Cardiac fibroblast (primary cell): ENCODE data around the gene ZNF319.

Experiments
- DNase-seq, 2 donors: peaks; one replicate each; pipeline versions ENCODE4 v3.0.0 to v3.0.0-alpha.2; 2010; ENCODE audit warnings: low read depth in 2 of 2
- H3K4me3 ChIP-seq, 2 donors: replicated peaks in 1 of 2; 1 replicate in 1 of 2; 2 replicates in 1 of 2; pipeline ENCODE4 v1.5.1; 2011; ENCODE audit warnings: low read depth in 2 of 2, low read length in 2 of 2, mild to moderate bottlenecking in 2 of 2, moderate library complexity in 1 of 2
- CTCF ChIP-seq: IDR thresholded peaks from one replicate; pipeline ENCODE4 v1.5.1; 2011; ENCODE audit warnings: low read depth, mild to moderate bottlenecking, low read length, inconsistent platforms

ZNF319 gene

GRCh38 chr16:58030136-58030840 is 29.8 kb upstream of the ZNF319 start:
- no peak for DNase-seq
- H3K4me3 ChIP-seq, result no peak overlapping the region
- no peak for TF ChIP-seq CTCF

GRCh38 chr16:58029410-58029809 is 28.9 kb upstream of the ZNF319 start:
- no peak for DNase-seq
- H3K4me3 ChIP-seq, result no peak overlapping the region
- no peak for TF ChIP-seq CTCF

- no peak overlapping the region for H3K4me3 ChIP-seq
- no peak for TF ChIP-seq CTCF
- DNase-seq, result no peak
These were observed 28.1 kb upstream of the ZNF319 start for GRCh38 chr16:58028541-58029070.

- H3K4me3 ChIP-seq, result no peak overlapping the region
- no peak for DNase-seq
- no peak for TF ChIP-seq CTCF
These were observed 27.5 kb upstream of the ZNF319 start for GRCh38 chr16:58027916-58028455.

- no peak for TF ChIP-seq CTCF
- H3K4me3 ChIP-seq, result peak overlapping the region; percentile 56 to 61
These were observed 26.9 kb upstream of the ZNF319 start for GRCh38 chr16:58027161-58027915.

GRCh38 chr16:58026705-58027160 is 26.3 kb upstream of the ZNF319 start:
- DNase-seq, result no peak

More at GRCh38 chr16:58027161-58027915, 26.9 kb upstream of the ZNF319 start:
- peak in 1 of 2 donors; percentile 22 for DNase-seq

More at GRCh38 chr16:58026705-58027160, 26.3 kb upstream of the ZNF319 start:
- TF ChIP-seq CTCF, result no peak
- peak overlapping the region; percentile 56 to 61 for H3K4me3 ChIP-seq
